CD4-positive, alpha-beta T cell treated with Interleukin-6 for 4 hours (primary cell): ENCODE measurements around the gene DCUN1D2.

Experiments used
- DNase-seq: peaks from one replicate; pipeline ENCODE4 v3.0.0-alpha.2; 2020; ENCODE audit warnings: mixed read lengths

DCUN1D2 gene

DNA sequence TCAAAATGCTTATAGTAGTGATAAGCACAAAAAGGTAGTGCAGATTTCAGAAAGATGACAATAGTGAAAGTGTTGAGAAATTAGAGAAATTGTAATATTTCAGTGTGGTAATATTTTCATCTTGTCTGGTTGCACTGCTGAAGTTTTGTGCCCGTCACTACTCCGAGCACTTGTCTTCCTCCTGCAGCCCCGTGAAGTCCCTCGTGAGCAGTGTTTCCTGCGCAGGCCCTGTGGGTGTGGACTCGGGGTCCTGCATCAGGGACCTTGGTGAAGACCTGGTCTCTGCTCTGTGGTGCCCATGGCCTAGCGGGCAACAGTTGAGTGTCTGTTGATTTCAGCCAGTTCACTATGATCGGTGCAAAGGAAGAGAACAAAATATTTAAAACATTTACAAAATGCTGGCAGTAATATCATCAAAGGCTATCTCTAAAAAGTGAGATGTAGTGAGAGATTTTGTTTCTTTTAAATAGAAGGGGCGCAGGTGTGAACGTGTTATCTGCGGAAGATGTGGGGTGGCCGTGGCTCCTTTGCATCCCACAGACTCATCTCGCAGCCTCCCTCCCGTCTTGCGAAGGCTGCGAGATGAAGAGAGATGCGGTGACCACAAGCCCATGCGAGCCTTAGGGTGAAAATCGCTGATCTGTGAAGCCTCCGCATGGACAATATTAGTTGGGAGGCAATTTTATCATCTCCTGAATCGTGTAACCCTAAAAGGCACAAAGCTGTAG, 27.7 kb upstream of the DCUN1D2 start:
- no peak for DNase-seq

DNA sequence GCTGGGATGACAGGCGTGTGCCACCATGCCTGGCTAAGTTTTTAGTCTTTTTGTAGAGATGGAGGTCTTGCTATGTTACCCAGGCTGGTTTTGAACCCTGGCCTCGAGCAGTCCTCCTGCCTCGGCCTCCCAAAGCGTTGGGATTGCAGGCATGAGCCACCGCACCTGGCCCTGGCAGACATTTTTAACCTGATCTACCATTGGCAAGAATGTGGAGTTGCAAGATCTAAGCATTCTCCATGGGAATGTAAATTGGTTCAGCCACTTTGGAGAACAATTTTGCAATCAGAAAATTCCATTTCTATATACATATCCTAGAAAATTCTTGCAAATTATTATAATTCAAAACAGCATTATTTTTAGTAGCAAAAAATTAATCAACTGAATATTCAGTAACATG, 24.3 kb upstream of the DCUN1D2 start:
- DNase-seq: no peak

DNA sequence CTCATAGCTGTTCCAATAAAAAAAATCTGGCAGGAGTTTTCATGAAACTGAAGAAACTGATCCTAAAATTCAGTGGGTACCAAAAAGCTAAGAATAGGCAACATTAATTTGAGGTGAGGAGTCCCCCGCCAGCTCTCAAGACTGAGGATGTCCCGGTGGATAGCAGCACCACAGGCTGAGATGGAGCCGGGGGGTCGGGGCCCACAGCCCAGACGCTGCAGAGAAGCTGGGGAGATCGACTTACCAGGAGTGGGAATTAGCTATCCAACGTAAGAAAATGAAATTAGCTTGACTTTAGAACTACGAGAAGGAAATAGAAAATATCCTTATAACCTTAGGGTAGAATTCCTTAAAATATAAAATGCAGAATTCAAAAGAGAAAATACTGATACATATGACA, 23.2 kb upstream of the DCUN1D2 start:
- DNase-seq: no peak

DNA sequence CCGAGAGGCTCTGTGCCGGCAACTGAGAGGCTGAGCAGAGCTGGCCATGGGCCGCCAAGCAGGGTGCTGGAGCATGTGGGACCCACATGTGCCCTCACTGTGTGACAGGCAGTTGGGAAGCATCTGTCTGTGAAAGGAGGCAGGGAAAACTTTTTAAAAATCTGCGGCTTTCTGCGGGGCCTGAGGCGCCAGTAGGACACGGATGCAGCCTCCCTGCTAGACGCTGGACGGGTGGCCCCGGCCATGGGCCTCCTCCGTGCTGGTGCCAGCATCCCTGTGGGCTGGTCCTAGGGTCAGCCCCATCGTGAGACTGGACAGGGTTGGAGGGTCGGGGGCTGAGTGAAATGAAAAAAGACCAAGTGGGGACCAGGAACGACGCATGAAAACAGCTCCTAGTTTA, 20.9 kb upstream of the DCUN1D2 start:
- no peak for DNase-seq

DNA sequence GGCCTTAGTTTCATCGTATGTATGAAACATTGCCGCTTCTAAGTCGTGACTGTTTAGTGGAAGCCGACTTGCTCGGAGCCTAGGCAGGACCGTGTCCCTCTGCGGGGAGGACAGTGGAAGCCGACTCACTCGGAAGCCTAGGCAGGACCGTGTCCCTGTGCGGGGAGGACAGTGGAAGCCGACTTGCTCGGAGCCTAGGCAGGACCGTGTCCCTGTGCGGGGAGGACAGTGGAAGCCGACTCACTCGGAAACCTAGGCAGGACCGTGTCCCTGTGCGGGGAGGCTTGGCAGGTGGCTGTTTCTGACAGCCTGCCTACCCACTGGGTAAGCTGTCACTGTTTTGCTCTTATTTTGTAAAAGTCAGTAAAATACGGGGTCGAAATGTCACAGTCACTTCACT, 20.4 kb upstream of the DCUN1D2 start:
- DNase-seq: no peak

DNA sequence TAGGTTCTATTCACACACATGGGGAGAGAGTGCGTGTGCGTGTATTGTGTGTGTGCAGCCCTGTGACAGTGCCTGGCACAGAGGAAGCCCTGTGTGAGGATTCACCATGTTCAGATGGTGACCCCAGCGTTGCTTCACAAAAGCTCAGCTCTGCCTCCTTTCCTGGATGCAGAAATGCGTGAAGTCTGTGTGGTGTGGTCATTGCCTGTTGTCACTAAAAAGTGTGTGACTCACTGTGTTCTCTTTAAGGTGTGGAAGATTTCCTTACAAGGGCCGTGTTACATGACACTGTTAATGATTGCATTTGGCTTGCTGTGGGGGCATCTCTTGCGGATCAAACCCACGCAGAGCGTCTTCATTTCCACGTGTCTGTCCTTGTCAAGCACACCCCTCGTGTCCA, 19.5 kb upstream of the DCUN1D2 start:
- no peak for DNase-seq

DNA sequence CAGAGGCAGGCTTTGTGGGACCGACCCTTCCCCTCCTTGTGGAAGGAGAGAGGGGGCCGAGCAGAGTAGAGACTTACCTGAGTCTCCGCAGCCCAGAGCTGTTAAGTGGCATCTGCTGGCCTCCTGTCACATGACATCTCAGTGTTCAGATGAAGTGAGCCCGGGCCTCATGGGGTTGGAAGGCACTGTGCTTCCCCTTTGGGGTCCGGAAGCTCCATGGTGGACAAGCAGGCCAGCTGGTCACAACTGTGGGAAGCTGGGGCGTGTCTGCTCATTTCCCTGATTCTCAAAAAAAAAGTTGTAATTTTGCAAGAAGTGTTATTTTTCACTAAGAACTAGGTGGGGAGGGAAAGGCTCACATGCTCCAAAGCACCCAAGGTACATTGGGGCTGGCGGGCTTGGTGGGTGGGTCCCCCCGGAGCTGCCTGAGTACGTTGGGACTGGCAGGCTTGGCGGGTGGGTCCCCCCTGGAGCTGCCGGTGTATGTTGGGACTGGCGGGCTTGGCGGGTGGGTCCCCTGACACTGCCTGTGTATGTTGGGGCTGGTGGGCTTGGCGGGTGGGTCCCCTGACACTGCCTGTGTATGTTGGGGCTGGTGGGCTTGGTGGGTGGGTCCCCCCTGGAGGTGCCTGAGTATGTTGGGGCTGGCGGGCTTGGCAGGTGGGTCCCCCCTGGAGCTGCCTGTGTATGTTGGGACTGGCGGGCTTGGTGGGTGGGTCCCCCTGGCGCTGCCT, 18.2 kb upstream of the DCUN1D2 start:
- no peak for DNase-seq

DNA sequence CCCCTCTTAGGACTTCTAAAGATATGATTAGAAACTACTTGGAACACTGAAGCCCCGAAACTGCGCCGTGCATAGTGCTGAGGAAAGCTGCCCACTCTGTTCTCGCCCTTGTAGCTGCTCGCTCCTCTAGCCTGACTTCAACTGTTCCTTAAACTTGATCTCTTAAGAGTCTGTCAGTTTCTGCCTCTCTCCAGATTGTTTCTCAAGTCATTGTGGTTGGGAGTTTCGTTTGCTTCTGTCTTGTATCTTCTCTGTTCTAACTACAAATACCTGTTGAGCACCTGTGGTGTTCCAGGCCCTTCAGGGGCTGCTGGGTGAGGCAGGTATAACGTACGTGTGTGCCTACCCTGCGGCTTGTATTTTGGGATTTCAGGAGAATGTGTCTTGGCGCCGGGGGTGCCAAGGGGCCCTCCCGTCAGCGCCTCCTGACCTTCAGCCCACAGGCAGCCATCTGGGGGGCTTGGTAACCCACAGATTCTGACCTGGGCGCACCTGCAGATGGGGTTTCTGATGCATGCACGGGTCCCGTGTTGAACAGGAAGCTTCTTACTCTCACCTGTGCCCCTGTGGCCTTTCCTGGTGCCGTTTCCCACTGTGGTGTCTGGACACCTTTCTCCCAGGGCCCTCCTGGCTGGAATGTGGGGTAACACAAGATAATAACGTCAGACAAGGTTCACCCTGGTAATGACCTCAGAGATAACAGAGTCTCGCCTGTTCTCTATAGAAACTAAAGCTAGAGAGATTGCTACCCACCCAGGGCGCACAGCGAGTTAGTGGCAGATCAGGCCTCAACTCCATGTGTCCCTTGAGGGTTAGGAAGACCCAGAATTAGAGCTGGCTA, 17.2 kb upstream of the DCUN1D2 start:
- DNase-seq: no peak

DNA sequence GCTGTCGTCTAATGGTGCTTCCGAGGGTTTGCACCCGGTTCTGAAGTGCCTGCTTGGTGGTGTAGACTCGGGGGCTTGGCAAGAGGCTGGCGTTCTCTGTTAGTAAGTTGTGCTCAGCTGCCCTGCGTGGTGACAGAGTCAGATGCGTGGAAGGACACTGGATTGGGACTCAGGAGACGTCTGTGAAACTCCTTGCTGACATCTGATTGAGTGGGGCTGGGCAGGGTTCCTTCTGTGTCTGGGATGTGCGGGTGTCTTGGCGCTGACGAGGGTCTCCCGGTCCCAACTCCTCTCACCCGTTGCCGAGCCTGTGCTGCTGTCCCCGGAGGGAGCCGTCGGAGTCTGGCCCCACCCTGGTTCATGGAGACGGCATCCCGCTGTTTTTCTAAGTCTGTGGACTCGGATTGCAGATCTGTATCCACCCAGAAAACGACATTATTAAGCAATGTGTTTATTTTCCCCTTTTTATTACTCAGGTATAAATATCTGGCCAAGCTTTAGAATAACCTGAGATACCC, 16.4 kb upstream of the DCUN1D2 start:
- no peak for DNase-seq

DNA sequence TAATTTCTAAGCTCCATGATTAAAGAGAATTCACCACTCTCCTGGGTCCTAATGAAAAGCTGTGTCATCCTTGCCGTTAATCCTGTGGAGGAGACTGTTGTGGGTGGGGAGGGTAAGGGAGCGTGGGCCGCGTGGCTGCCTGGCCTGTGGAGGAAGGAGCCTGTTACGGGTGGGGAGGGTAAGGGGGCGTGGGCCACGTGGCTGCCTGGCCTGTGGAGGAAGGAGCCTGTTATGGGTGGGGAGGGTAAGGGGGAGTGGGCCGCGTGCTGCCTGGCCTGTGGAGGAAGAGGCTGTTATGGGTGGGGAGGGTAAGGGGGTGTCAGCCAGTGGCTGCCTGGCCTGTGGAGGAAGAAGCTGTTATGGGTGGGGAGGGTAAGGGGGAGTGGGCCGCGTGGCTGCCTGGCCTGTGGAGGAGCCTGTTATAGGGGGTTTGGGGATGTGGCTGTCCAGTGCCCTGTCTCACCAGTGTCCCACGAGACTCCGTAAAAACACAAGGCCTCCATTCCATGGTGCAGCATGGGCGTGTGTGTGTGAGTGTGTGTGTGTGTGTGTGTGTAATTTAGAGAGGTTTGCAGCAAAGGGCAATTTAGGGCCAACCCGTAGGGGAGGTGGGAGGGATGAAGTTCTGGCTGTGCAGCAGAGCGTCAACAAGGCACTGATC, 15.6 kb upstream of the DCUN1D2 start:
- no peak for DNase-seq

DNA sequence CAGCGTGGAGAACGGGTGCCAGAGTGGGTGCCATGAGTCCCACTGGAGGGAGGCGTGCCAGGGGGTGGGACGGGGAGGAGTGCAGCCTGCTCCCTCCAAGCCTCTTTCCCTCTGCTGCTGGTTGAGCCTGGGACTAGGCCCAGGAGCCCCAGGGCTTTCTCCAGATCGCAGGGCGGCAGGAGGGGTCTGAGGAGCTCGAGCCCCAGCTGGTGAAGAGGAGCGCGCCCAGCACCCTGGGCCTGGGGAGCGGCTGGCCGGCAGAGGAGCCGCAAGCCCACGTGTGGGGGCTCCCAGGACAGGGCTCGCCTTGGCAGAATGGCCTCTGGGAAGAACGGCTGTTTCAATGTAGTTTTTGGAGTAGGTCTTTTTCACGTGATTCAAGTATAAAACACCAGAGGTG, 12.2 kb upstream of the DCUN1D2 start:
- no peak for DNase-seq

DNA sequence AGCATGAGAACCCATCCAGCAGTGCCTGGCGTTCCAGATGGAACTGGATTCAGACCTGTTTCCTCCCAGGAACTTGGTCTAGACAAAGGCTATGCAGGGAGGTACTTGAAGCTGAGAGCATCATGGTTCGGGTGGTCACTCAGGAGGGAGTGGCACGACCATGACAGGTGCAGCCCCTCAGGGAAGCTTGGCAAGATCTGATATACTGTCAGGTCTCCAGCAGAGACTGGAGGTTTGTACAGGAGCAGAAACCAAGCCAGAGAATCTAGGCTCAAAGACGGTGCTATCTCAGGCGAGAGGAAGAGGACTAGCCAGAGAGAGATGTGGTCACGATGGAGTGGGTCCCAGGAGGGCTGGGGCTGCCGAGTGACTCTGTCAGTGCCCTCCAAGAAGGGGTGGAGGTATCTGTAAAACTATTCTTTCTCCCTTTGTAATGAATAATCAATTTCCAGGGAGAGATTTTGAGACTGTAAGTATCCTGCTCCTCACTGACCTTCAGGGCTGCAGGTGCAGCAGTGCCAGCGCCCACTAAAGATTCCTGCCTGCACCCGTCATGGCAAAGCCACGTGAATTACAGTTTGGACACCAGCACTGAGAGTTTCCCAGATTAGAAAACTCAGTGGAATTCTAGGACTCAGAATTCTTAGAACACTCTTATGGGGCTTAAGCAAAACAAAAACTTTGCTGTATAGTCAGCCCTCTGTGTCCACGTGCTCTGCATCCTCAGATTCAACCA, 10.2 kb upstream of the DCUN1D2 start:
- DNase-seq: no peak

DNA sequence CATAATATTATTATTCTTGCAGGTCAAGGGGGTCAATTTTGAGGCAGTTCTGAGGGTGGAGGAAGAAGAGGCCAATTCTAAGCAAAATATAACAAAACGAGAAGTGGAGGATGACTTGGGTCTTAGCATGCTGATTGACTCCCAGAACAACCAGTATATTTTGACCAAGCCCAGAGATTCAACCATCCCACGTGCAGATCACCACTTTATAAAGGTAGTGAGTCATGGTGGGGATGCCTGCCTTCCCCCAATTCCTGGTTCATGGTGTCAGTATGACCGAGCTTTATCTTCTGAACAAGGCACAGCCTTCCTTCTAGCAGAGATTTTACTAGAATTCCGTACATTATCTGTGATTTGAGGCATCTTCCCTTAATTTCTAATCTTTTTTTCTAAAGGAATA, 9.4 kb upstream of the DCUN1D2 start:
- no peak for DNase-seq

DNA sequence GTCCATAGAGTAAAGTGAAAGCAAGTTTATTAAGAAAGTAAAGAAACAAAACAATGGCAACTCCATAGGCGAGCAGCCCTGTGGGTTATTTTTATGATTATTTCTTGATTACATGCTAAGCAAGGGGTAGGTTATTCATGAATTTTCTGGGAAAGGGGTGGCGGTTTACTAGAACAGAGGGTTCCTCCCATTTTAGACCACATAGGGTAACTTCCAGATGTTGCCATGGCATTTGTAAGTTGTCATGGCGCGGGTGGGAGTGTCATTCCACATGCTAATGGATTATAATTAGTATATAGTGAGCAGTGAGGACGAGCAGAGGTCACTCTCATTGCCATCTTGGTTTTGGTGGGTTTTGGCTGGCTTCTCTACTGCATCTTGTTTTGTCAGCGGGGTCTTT, 8.4 kb upstream of the DCUN1D2 start:
- no peak for DNase-seq

DNA sequence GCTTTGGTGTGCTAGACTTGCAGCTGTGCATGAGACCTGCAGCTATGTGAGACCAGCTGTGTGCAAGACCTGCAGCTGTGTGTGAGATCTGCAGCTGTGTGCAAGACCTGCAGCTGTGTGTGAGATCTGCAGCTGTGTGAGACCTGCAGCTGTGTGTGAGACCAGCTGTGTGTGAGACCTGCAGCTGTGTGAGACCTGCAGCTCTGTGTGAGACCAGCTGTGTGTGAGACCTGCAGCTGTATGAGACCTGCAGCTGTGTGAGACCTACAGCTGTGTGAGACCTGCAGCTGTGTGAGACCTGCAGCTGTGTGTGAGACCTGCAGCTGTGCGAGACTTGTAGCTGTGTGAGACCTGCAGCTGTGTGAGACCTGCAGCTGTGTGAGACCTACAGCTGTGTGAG, 6.7 kb upstream of the DCUN1D2 start:
- DNase-seq: no peak

DNA sequence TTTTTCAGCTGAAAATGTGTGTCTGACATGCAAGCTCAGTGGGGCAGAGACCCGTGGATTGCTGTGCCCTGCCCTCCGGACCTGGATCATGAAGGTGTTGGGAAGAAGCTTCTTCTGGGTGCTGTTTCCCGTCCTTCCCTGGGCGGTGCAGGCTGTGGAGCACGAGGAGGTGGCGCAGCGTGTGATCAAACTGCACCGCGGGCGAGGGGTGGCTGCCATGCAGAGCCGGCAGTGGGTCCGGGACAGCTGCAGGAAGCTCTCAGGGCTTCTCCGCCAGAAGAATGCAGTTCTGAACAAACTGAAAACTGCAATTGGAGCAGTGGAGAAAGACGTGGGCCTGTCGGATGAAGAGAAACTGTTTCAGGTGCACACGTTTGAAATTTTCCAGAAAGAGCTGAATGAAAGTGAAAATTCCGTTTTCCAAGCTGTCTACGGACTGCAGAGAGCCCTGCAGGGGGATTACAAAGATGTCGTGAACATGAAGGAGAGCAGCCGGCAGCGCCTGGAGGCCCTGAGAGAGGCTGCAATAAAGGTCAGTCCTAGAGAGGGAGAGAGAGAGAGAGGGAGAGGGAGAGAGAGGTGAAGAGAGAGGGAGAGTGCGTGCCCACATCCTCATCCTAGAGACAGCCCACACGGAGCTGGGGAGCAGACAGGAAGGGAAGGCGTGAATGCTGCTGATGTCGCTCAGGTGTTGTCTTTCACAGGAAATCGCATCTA, 5.1 kb upstream of the DCUN1D2 start:
- no peak for DNase-seq

DNA sequence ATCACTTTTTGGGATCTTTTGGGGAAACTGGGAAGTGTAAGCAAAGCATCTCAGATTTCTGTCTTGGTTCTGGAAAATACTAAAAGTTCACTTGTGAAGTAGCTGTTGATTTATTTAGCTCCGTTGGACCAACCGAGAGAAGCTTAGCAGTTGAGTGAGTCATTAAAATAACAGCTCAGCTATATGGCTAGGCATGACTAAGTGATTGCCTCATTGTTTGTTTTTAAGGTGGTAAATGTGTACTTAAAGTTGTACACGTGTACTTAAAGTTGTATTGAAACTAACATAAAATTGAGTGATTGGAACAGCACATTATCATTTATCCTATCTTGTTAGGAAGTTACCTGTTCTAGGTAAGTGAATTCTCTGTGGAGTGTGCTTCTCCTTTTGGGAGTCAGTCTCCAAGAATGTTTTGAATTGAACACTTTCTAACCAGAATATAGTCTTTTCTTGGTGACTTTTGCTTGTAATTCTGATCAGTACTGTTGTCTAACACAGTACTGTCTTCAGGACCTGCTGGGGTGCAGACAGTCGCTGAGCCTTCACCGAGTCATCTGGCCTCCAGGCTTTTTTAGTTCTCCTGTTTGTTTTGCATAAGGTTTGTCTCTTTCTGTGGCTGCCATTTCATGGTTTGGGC, 2.9 kb upstream of the DCUN1D2 start:
- no peak for DNase-seq

DNA sequence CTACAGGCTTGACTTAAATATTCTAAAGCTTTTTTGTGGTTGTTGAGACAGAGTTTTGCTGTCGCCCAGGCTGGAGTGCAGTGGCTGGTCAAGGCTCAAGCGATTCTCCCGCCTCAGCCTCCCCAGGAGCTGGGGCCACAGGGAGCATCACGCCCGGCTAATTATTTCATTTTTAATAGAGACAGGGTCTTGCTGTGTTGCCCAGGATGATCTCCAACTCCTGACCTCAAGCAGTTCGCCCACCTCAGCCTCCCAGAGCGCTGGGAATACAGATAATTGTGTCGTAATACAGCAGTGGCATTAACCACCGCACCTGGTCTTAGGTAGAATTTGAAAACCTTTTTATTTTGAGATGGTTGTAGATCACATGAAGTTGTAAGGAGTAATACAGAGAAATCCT, 1.5 kb upstream of the DCUN1D2 start:
- DNase-seq: no peak

DNA sequence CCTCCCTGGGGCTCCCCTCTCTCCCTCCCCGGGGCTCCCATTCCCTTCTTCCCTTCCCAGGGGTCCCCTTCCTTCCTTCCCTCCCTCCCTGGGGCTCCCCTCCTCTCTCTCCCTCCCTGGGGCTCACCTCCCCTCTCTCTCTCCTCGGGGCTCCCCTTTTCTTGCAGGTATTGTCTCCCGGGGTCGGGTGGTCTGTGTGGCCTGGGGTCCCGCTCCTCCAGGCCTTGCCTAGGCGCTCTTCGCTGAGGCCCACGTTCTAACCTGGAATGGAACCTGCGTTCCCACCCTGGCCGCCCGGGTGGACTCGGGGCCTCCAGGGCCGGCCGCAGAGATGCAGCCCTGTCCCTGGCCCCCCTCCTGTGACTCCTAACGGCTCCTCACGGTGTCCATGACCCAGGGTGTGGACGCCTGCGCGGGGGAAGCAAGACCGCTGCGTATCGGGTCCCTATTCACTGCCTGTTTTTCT, 940 bp upstream of the DCUN1D2 start:
- no peak for DNase-seq

DNA sequence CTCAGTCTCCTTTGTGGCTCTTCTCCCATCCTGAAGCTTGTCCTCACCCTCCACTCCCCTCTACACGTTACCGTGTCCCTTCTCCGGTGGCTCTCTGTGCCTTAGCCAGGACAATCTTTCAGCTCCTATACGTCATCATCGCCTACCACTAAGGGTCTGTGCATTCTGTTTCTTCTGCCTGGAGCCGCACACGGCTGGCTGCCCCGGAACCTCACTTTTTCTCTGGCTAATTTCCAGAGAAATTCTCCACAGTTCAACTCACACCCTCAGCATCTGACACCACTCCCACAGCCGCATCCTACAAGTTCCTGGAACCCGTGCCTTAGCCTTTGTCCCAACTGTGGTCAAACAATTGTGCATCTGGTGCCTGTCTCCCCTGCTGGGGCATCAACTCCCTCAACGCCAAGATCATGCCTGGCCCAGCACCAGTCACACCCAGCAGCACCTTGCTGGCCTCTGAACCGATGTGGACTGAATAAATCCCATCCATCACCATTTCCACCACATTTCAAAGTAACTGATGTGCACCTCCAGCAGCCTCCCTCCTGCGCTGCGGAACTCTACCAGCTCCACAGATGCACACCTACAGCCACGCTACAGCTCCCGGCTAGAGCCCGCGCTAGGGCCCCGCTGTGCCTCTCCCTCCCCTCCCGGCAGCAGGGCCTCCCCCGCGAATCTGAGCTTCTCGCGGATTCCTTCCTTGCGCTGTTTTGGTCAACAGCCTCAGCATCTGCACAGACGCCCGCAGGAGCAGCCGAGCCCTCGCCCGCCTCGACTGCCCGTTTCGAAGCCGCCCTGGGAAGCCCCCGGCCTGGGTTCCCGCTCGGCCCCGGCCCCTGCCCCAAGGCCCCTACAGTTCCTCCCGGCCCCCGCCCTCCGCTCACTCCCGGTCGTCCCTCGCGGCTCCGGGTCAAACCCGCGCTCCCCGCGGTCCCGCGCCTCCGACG, 689 bp downstream of the DCUN1D2 start:
- peak; percentile 36 for DNase-seq
